Activated T-cell treated with anti-CD3 and anti-CD28 coated beads, Interleukin-2, amount 50 U/mL, for 72 hours (primary cell): ENCODE results near the gene ZSCAN4. TPM values are rescaled to one million over a fixed set of nuclear protein-coding genes. Genes with fewer than 3 reads are reported as not detected.

ENCODE experiments used
- ATAC-seq, 2 donors: fragments of 150-1000 bp; cut with Tn5 transposase; replicated peaks in 1 of 2; 2 replicates each; pipeline ENCODE4 v1.10.0; 2021; ENCODE audit warnings: moderate library complexity in 2 of 2, mild to moderate bottlenecking in 1 of 2
- DNase-seq, 2 donors: peaks; one replicate each; pipeline ENCODE4 v3.0.0; 2021 to 2022; ENCODE audit warnings: mixed read lengths in 1 of 2
- H3K27ac Mint-ChIP-seq: one replicate; pipeline ENCODE4 v1.8.0; 2022; ENCODE audit warnings: mild to moderate bottlenecking, moderate library complexity, mixed read lengths
- H3K27me3 Mint-ChIP-seq: one replicate; pipeline ENCODE4 v1.8.0; 2022; ENCODE audit warnings: low read depth, mixed read lengths
- H3K36me3 Mint-ChIP-seq, 2 donors: one replicate each; pipeline ENCODE4 v1.8.0; 2022; ENCODE audit warnings: mixed read lengths in 2 of 2, mild to moderate bottlenecking in 1 of 2; ENCODE audit not compliant: insufficient read depth in 2 of 2
- H3K4me1 Mint-ChIP-seq: one replicate; pipeline ENCODE4 v1.8.0; 2022; ENCODE audit warnings: low read depth, mixed read lengths
- H3K4me3 Mint-ChIP-seq, 2 donors: one replicate each; pipeline ENCODE4 v1.8.0; 2022; ENCODE audit warnings: mild to moderate bottlenecking in 2 of 2, mixed read lengths in 2 of 2, moderate library complexity in 2 of 2
- H3K9me3 Mint-ChIP-seq, 2 donors: one replicate each; pipeline ENCODE4 v1.8.0; 2022; ENCODE audit warnings: mixed read lengths in 2 of 2
- total RNA-seq, 2 donors: library from RNA; stranded (reverse); gene quantifications; one replicate each; pipeline ENCODE4 v1.2.3, GENCODE V29; 2022

The ZSCAN4 gene
- total RNA-seq, 2 donors from 2014 or later = not detected

GRCh38 chr19:57655443-57655842 is 13.3 kb upstream of the ZSCAN4 start:
- Mint-ChIP-seq H3K4me3 (no peak overlapping the region), H3K4me1 (peaks cover 6% of the 10 kb centered on the region), H3K27me3 (peaks cover 17% of the 10 kb centered on the region), H3K9me3 (peaks cover 28 to 33% of the 10 kb centered on the region in 2 donors), H3K27ac (no peak overlapping the region), H3K36me3 (peaks cover 33% of the 10 kb centered on the region in 2 donors)
- DNase-seq (no peak), ATAC-seq (no peak)

DNA sequence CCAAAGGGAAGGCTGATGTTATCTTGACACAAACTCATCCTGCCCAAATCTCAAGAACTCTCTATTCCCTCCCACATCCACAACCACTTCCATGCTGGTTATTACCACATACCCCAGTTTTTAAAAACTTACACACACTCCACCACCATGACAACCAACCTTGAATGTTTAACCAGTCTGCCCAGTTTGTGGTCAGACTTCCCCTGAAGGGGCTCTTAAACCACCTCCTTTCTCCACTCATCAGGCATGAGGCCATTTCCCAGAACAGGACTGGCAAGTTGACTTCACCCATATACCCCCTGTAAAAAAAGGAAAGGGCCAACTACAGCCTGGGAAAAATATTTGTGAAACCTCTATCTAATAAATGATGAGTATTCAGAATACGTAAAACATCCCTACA is 12.4 kb upstream of the ZSCAN4 start:
- no peak for ATAC-seq
- no peak overlapping the region for H3K27ac Mint-ChIP-seq
- peaks cover 26% of the 10 kb centered on the region for H3K27me3 Mint-ChIP-seq
- no peak for DNase-seq
- H3K36me3 Mint-ChIP-seq = peaks cover 32 to 33% of the 10 kb centered on the region in 2 donors
- peaks cover 29 to 33% of the 10 kb centered on the region in 2 donors for H3K9me3 Mint-ChIP-seq
- H3K4me1 Mint-ChIP-seq = peaks cover 5% of the 10 kb centered on the region
- H3K4me3 Mint-ChIP-seq = no peak overlapping the region

- peaks cover 11% of the 10 kb centered on the region for H3K4me1 Mint-ChIP-seq
- peaks cover 36% of the 10 kb centered on the region for H3K27me3 Mint-ChIP-seq
- peaks cover 0 to 7% of the 10 kb centered on the region in 2 donors for H3K9me3 Mint-ChIP-seq
- ATAC-seq = peak; percentile 60 to 65
- peaks cover 2% of the 10 kb centered on the region in 2 donors for H3K36me3 Mint-ChIP-seq
- peak; percentile 19 to 22 for DNase-seq
- peak overlapping the region; percentile 88 to 91 for H3K4me3 Mint-ChIP-seq
- H3K27ac Mint-ChIP-seq = no peak overlapping the region
Measured at GRCh38 chr19:57664269-57665127, 4.2 kb upstream of the ZSCAN4 start.

- ATAC-seq (no peak), DNase-seq (no peak)
- no peak overlapping the region for H3K27ac Mint-ChIP-seq
- peaks cover 11% of the 10 kb centered on the region for H3K4me1 Mint-ChIP-seq
- peak overlapping the region; percentile 49 to 88 for H3K4me3 Mint-ChIP-seq
- H3K27me3 Mint-ChIP-seq = peaks cover 35% of the 10 kb centered on the region
- H3K9me3 Mint-ChIP-seq = peaks cover 0 to 7% of the 10 kb centered on the region in 2 donors
- peaks cover 2% of the 10 kb centered on the region in 2 donors for H3K36me3 Mint-ChIP-seq
Measured at GRCh38 chr19:57665261-57665806, 3.4 kb upstream of the ZSCAN4 start.

DNA sequence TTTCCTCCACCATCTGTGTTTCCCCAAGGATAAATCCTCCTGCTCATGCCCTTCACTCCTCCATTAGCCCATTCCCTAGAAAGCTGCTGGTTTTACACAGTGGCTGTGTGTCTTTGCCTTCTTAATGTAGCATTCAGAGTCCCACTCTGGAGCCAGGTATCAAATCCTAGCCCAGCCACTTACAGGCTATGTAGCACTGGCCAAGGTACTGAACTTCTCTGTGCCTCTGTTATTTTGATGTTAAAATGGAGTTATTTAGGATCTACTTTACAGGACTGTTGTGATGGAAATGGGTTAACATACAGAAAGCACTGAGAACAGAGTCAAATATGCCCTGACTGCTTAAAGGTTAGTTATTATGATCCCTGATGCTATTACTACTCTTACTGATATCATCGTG is 1.5 kb upstream of the ZSCAN4 start:
- Mint-ChIP-seq H3K4me1 (peaks cover 11% of the 10 kb centered on the region), H3K9me3 (peaks cover 1 to 8% of the 10 kb centered on the region in 2 donors), H3K36me3 (peaks cover 2% of the 10 kb centered on the region in 2 donors), H3K4me3 (no peak overlapping the region), H3K27ac (no peak overlapping the region), H3K27me3 (peaks cover 23% of the 10 kb centered on the region)
- no peak for ATAC-seq
- no peak for DNase-seq

DNA sequence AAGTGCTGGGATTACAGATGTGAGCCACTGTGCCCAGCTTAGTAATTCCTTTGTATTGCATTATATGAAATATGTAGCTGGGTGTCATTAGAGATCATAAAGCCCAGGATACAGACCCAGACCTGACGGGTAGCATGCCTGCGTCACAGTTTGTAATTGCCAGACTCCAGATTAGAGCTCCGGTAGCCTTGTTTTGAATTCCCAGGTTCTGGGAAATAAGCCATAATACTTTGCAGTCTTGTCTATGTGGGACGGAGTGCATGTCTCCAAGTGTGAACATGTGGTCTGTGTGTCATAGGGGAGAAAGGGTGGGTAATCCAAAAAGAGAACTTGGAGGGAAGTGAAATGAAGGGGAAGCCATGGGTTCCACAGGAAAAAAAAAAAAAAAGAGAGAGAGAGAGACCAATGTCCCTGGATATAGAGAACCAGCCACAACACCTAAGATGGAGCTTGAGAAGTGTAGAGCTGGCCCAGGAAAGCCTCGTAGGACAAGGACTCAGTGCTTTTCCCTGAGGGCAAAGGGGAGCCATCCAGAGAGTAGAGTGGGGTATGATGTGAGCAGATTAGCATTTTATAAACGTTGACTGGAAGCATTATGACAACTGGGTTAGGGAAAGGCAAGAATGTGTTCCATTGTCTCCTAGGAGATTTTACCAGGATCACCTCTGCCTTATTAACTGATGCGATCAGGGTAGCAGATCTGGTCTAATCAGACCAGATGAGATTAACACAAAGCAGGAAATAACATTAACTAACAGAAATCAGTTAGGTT is 2.6 kb downstream of the ZSCAN4 start:
- no peak overlapping the region for H3K27ac Mint-ChIP-seq
- ATAC-seq = no peak
- peaks cover 9% of the 10 kb centered on the region for H3K27me3 Mint-ChIP-seq

GRCh38 chr19:57672466-57672865 is 3.7 kb downstream of the ZSCAN4 start:
- DNase-seq (no peak), ATAC-seq (no peak)
- Mint-ChIP-seq H3K9me3 (peaks cover 6 to 8% of the 10 kb centered on the region in 2 donors), H3K4me3 (no peak overlapping the region), H3K27me3 (peaks cover 4% of the 10 kb centered on the region), H3K27ac (no peak overlapping the region), H3K36me3 (peaks cover 0 to 2% of the 10 kb centered on the region in 2 donors), H3K4me1 (no peaks in the 10 kb centered on the region)

More for the DNA sequence above, 2.6 kb downstream of the ZSCAN4 start:
- Mint-ChIP-seq H3K4me3 (no peak overlapping the region), H3K36me3 (peaks cover 0 to 2% of the 10 kb centered on the region in 2 donors), H3K9me3 (peaks cover 2 to 10% of the 10 kb centered on the region in 2 donors), H3K4me1 (no peaks in the 10 kb centered on the region)
- no peak for DNase-seq

GRCh38 chr19:57675881-57676280 is 7.1 kb downstream of the ZSCAN4 start:
- Mint-ChIP-seq H3K36me3 (peaks cover 2 to 4% of the 10 kb centered on the region in 2 donors), H3K4me3 (no peak overlapping the region), H3K27me3 (no peaks in the 10 kb centered on the region), H3K9me3 (peaks cover 12 to 14% of the 10 kb centered on the region in 2 donors), H3K27ac (no peak overlapping the region), H3K4me1 (no peaks in the 10 kb centered on the region)
- DNase-seq (no peak), ATAC-seq (no peak)

GRCh38 chr19:57682226-57682766 is 13.6 kb downstream of the ZSCAN4 start:
- H3K9me3 Mint-ChIP-seq = peaks cover 45 to 51% of the 10 kb centered on the region in 2 donors
- DNase-seq (no peak), ATAC-seq (no peak)
- no peaks in the 10 kb centered on the region for H3K27me3 Mint-ChIP-seq
- H3K36me3 Mint-ChIP-seq = peaks cover 57 to 63% of the 10 kb centered on the region in 2 donors
- H3K4me3 Mint-ChIP-seq = peak overlapping the region; percentile 93 to 94
- peaks cover 36% of the 10 kb centered on the region for H3K4me1 Mint-ChIP-seq
- H3K27ac Mint-ChIP-seq = peak overlapping the region; percentile 36

GRCh38 chr19:57686727-57687126 is 18.0 kb downstream of the ZSCAN4 start:
- H3K27ac Mint-ChIP-seq = no peak overlapping the region
- no peak for ATAC-seq
- no peak overlapping the region for H3K4me3 Mint-ChIP-seq
- peaks cover 42 to 52% of the 10 kb centered on the region in 2 donors for H3K9me3 Mint-ChIP-seq
- peaks cover 80 to 89% of the 10 kb centered on the region in 2 donors for H3K36me3 Mint-ChIP-seq
- H3K4me1 Mint-ChIP-seq = peaks cover 33% of the 10 kb centered on the region
- no peak for DNase-seq
- H3K27me3 Mint-ChIP-seq = no peaks in the 10 kb centered on the region

DNA sequence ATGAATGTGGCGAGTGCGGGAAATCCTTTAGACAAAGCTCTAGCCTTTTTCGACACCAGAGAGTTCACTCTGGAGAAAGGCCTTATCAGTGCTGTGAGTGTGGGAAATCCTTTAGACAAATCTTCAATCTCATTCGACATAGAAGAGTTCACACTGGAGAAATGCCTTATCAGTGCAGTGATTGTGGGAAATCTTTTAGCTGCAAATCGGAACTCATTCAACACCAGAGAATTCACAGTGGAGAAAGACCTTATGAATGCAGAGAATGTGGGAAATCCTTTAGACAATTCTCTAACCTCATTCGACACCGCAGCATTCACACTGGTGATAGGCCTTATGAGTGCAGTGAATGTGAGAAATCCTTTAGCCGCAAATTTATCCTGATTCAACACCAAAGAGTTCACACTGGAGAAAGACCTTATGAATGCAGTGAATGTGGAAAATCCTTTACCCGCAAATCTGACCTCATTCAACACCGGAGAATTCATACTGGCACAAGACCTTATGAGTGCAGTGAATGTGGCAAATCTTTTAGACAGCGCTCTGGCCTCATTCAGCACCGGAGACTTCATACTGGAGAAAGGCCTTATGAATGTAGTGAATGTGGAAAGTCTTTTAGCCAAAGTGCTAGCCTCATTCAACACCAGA is 18.8 kb downstream of the ZSCAN4 start:
- Mint-ChIP-seq H3K9me3 (peaks cover 37 to 49% of the 10 kb centered on the region in 2 donors), H3K27ac (no peak overlapping the region), H3K4me1 (peaks cover 25% of the 10 kb centered on the region), H3K27me3 (no peaks in the 10 kb centered on the region), H3K36me3 (peaks cover 74 to 85% of the 10 kb centered on the region in 2 donors), H3K4me3 (no peak overlapping the region)
- no peak for DNase-seq
- ATAC-seq = no peak

GRCh38 chr19:57688011-57688763 is 19.5 kb downstream of the ZSCAN4 start:
- ATAC-seq (no peak), DNase-seq (no peak)
- H3K36me3 Mint-ChIP-seq = peaks cover 72 to 83% of the 10 kb centered on the region in 2 donors
- H3K4me3 Mint-ChIP-seq = no peak overlapping the region
- H3K4me1 Mint-ChIP-seq = peaks cover 18% of the 10 kb centered on the region
- no peaks in the 10 kb centered on the region for H3K27me3 Mint-ChIP-seq
- H3K27ac Mint-ChIP-seq = no peak overlapping the region
- H3K9me3 Mint-ChIP-seq = peaks cover 32 to 42% of the 10 kb centered on the region in 2 donors
